Measurements from ENCODE around the gene NFIA. TPM values are rescaled to one million over a fixed set of nuclear protein-coding genes. Genes with fewer than 3 reads are reported as not detected.

Gene NFIA
- total RNA-seq, 1 donor from 2014 or later, result 16.2 TPM

- Mint-ChIP-seq H3K27ac (ENCODE audit: unreplicated experiment) (no peak overlapping the region), H3K9me3 (ENCODE audit: unreplicated experiment) (no peaks in the 10 kb centered on the region), H3K27me3 (ENCODE audit: unreplicated experiment) (no peaks in the 10 kb centered on the region), H3K4me1 (ENCODE audit: unreplicated experiment) (peaks cover 5% of the 10 kb centered on the region), H3K4me3 (ENCODE audit: unreplicated experiment) (no peak overlapping the region), H3K36me3 (ENCODE audit: low read depth, unreplicated experiment) (peaks cover 4% of the 10 kb centered on the region)
- TF ChIP-seq, protein P1, sequence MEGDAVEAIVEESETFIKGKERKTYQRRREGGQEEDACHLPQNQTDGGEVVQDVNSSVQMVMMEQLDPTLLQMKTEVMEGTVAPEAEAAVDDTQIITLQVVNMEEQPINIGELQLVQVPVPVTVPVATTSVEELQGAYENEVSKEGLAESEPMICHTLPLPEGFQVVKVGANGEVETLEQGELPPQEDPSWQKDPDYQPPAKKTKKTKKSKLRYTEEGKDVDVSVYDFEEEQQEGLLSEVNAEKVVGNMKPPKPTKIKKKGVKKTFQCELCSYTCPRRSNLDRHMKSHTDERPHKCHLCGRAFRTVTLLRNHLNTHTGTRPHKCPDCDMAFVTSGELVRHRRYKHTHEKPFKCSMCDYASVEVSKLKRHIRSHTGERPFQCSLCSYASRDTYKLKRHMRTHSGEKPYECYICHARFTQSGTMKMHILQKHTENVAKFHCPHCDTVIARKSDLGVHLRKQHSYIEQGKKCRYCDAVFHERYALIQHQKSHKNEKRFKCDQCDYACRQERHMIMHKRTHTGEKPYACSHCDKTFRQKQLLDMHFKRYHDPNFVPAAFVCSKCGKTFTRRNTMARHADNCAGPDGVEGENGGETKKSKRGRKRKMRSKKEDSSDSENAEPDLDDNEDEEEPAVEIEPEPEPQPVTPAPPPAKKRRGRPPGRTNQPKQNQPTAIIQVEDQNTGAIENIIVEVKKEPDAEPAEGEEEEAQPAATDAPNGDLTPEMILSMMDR (IDR thresholded peaks at IDR 0.05; ENCODE audit: unreplicated experiment), result no peak
- DNase-seq (ENCODE audit: low spot score), result no peak
These were observed 152.2 kb downstream of the NFIA start for GRCh38 chr1:61234587-61234919.

GRCh38 chr1:61237147-61237546 lies 154.8 kb downstream of the NFIA start:
- H3K4me3 Mint-ChIP-seq (ENCODE audit: unreplicated experiment), result no peak overlapping the region
- H3K36me3 Mint-ChIP-seq (ENCODE audit: low read depth, unreplicated experiment), result peaks cover 4% of the 10 kb centered on the region
- peaks cover 5% of the 10 kb centered on the region for H3K4me1 Mint-ChIP-seq (ENCODE audit: unreplicated experiment)
- TF ChIP-seq, protein P1 (IDR thresholded peaks at IDR 0.05; ENCODE audit: unreplicated experiment), result no peak
- H3K9me3 Mint-ChIP-seq (ENCODE audit: unreplicated experiment), result no peaks in the 10 kb centered on the region
- DNase-seq (ENCODE audit: low spot score), result no peak
- H3K27me3 Mint-ChIP-seq (ENCODE audit: unreplicated experiment), result no peaks in the 10 kb centered on the region
- no peak overlapping the region for H3K27ac Mint-ChIP-seq (ENCODE audit: unreplicated experiment)

DNA sequence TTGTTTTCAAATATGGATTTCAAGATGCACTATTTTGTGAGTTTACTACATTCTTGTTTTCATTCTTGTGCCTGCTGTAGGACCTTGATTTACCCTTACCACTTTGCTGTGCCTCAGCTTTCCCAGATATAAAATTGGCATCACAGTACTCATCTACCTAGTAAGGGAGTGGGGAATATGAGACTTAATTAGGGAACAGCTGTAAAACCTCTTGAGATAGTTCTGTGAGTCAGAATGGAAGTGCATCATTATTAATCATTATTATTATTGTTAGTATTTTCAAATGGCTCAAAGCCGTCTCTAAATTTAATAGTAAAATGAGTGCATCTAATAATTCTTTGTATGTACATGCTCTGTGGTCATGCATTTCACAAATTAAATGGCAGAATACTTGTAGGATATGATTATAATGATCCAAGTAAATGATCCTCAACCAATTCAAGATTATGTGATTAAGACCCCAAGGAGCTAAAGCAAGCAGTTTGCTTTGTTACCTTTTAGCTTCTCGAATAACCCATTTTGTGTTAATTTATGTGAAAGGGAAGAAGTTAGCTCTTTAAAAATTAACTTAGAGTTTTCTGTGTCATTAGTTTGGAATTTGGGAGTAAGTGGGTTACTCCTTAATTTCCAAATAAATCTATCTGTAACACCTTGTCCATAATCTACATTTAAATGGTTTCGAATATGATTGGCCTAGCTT lies 155.4 kb downstream of the NFIA start:
- no peaks in the 10 kb centered on the region for H3K9me3 Mint-ChIP-seq (ENCODE audit: unreplicated experiment)
- no peak overlapping the region for H3K4me3 Mint-ChIP-seq (ENCODE audit: unreplicated experiment)
- no peak overlapping the region for H3K27ac Mint-ChIP-seq (ENCODE audit: unreplicated experiment)
- DNase-seq (ENCODE audit: low spot score), result no peak
- no peaks in the 10 kb centered on the region for H3K27me3 Mint-ChIP-seq (ENCODE audit: unreplicated experiment)
- peaks cover 5% of the 10 kb centered on the region for H3K4me1 Mint-ChIP-seq (ENCODE audit: unreplicated experiment)
- TF ChIP-seq, protein P1 (IDR thresholded peaks at IDR 0.05; ENCODE audit: unreplicated experiment), result no peak
- peaks cover 4% of the 10 kb centered on the region for H3K36me3 Mint-ChIP-seq (ENCODE audit: low read depth, unreplicated experiment)

GRCh38 chr1:61238359-61238665 lies 156.0 kb downstream of the NFIA start:
- Mint-ChIP-seq H3K4me1 (ENCODE audit: unreplicated experiment) (peaks cover 5% of the 10 kb centered on the region), H3K9me3 (ENCODE audit: unreplicated experiment) (no peaks in the 10 kb centered on the region), H3K36me3 (ENCODE audit: low read depth, unreplicated experiment) (peaks cover 4% of the 10 kb centered on the region), H3K27ac (ENCODE audit: unreplicated experiment) (no peak overlapping the region), H3K4me3 (ENCODE audit: unreplicated experiment) (no peak overlapping the region), H3K27me3 (ENCODE audit: unreplicated experiment) (no peaks in the 10 kb centered on the region)
- no peak for DNase-seq (ENCODE audit: low spot score)
- TF ChIP-seq, protein P1 (IDR thresholded peaks at IDR 0.05; ENCODE audit: unreplicated experiment), result no peak

DNA sequence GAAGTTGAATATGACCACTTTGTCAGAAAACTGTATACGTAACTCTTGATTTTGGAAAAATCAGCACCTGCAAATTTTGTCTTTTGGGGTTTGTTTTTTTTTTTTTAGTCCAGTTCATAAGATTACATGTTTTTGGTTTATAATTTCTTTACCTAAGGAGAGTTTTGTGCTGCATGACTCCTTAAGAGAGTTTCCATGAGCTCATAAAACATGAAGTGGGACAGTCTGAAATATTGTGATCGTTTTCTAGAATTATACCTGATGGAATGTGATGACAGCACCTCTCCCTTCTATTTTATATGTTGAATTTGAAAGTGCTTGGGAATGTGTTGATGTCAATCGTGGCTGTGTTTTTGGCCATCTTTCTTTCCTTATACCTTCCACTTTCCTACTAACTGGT lies 158.5 kb downstream of the NFIA start:
- H3K4me3 Mint-ChIP-seq (ENCODE audit: unreplicated experiment), result no peak overlapping the region
- H3K27ac Mint-ChIP-seq (ENCODE audit: unreplicated experiment), result no peak overlapping the region
- H3K9me3 Mint-ChIP-seq (ENCODE audit: unreplicated experiment), result no peaks in the 10 kb centered on the region
- DNase-seq (ENCODE audit: low spot score), result no peak
- TF ChIP-seq, protein P1 (IDR thresholded peaks at IDR 0.05; ENCODE audit: unreplicated experiment), result no peak
- H3K36me3 Mint-ChIP-seq (ENCODE audit: low read depth, unreplicated experiment), result no peaks in the 10 kb centered on the region
- H3K27me3 Mint-ChIP-seq (ENCODE audit: unreplicated experiment), result no peaks in the 10 kb centered on the region
- peaks cover 5% of the 10 kb centered on the region for H3K4me1 Mint-ChIP-seq (ENCODE audit: unreplicated experiment)

Measured in endothelial cell (in vitro differentiated cells).